ENCODE data around the gene PKDCC. TPM values are rescaled to one million over a fixed set of nuclear protein-coding genes. Genes with fewer than 3 reads are reported as not detected.
A peak's percentile ranks its signal among the peaks of the same experiment; 100 is the strongest.
"Not testable (repeated sequence)": the region's sequence is repeated elsewhere in the genome, so short reads cannot be mapped to it uniquely, and the experiment has no call there.

The PKDCC gene
- total RNA-seq, 2 donors from 2014 or later = 25.7 to 93.9 TPM

GRCh38 chr2:42082016-42082415 is 34.2 kb downstream of the PKDCC start:
- Histone ChIP-seq H3K9me3 (no peaks in the 10 kb centered on the region), H3K27me3 (no peaks in the 10 kb centered on the region), H3K27ac (no peak overlapping the region), H3K4me1 (peaks cover 7% of the 10 kb centered on the region), H3K36me3 (replicated peaks in 1 of 2; ENCODE audit: insufficient read depth in 1 of 2, low read depth in 2 of 2) (no peaks in the 10 kb centered on the region), H3K4me3 (no peak overlapping the region)
- no peak for ATAC-seq
- no peak for DNase-seq
- intact Hi-C loops (cut with DNase I) = no loop called here
- TF ChIP-seq POLR2A (IDR thresholded peaks at IDR 0.05) = no peak
- TF ChIP-seq CTCF (IDR thresholded peaks at IDR 0.05) = no peak
- WGBS, 2 donors = 87 to 90% methylated on average over 2 of the region's 2 CpGs

GRCh38 chr2:42084231-42084671 is 36.4 kb downstream of the PKDCC start:
- WGBS, 2 donors = 38% methylated on average over 5 to 6 of the region's 6 CpGs
- intact Hi-C loops (cut with DNase I) = no loop called here

GRCh38 chr2:42085070-42085469 is 37.2 kb downstream of the PKDCC start:
- ATAC-seq; H3K27me3 ChIP-seq; intact Hi-C loops (cut with DNase I); H3K9me3 ChIP-seq; H3K4me3 ChIP-seq; H3K27ac ChIP-seq; DNase-seq; H3K36me3 ChIP-seq (replicated peaks in 1 of 2; ENCODE audit: insufficient read depth in 1 of 2, low read depth in 2 of 2): not testable (repeated sequence)
- peaks cover 11% of the 10 kb centered on the region for H3K4me1 ChIP-seq
- 73 to 77% methylated on average over 4 of the region's 4 CpGs for WGBS, 2 donors

More at GRCh38 chr2:42084231-42084671, 36.4 kb downstream of the PKDCC start:
- Histone ChIP-seq H3K4me3 (no peak overlapping the region), H3K27ac (no peak overlapping the region), H3K9me3 (no peaks in the 10 kb centered on the region), H3K27me3 (no peaks in the 10 kb centered on the region), H3K4me1 (peaks cover 11% of the 10 kb centered on the region), H3K36me3 (replicated peaks in 1 of 2; ENCODE audit: insufficient read depth in 1 of 2, low read depth in 2 of 2) (no peaks in the 10 kb centered on the region)
- ATAC-seq = peak; percentile 33
- TF ChIP-seq POLR2A (IDR thresholded peaks at IDR 0.05) = no peak
- TF ChIP-seq CTCF (IDR thresholded peaks at IDR 0.05) = no peak
- no peak for DNase-seq

GRCh38 chr2:42085706-42086487 is 38.1 kb downstream of the PKDCC start:
- Histone ChIP-seq H3K27me3 (no peaks in the 10 kb centered on the region), H3K9me3 (no peaks in the 10 kb centered on the region), H3K36me3 (replicated peaks in 1 of 2; ENCODE audit: insufficient read depth in 1 of 2, low read depth in 2 of 2) (no peaks in the 10 kb centered on the region), H3K4me1 (peaks cover 11% of the 10 kb centered on the region), H3K27ac (no peak overlapping the region), H3K4me3 (no peak overlapping the region)
- 51 to 52% methylated on average over 8 of the region's 8 CpGs for WGBS, 2 donors
- TF ChIP-seq CTCF (IDR thresholded peaks at IDR 0.05) = no peak
- DNase-seq = no peak
- intact Hi-C loops (cut with DNase I) = loop anchor here (2.0 kb wide), 1 partner anchor 217 kb away; no protein-coding TSS in a partner anchor
- ATAC-seq = peak; percentile 5

- WGBS, 2 donors = 18 to 19% methylated on average over 6 of the region's 6 CpGs
- no peak overlapping the region for H3K4me3 ChIP-seq
- no peak overlapping the region for H3K27ac ChIP-seq
- peaks cover 11% of the 10 kb centered on the region for H3K4me1 ChIP-seq
- DNase-seq (peak; percentile 57 to 66 (median 62)), ATAC-seq (peak; percentile 85)
- intact Hi-C loops (cut with DNase I) = loop anchor here (2.0 kb wide), 1 partner anchor 218 kb away; no protein-coding TSS in a partner anchor
- H3K36me3 ChIP-seq (replicated peaks in 1 of 2; ENCODE audit: insufficient read depth in 1 of 2, low read depth in 2 of 2) = no peaks in the 10 kb centered on the region
- H3K9me3 ChIP-seq = no peaks in the 10 kb centered on the region
- peak; percentile 57 to 93 (median 87) for TF ChIP-seq CTCF (IDR thresholded peaks at IDR 0.05)
- no peak for TF ChIP-seq POLR2A (IDR thresholded peaks at IDR 0.05)
- H3K27me3 ChIP-seq = no peaks in the 10 kb centered on the region
These were observed 38.7 kb downstream of the PKDCC start for GRCh38 chr2:42086500-42086953.

All from body of pancreas (tissue), 4 donors.